OCI-LY3 (cell line): ENCODE measurements around the gene CD4.

ENCODE experiments used
- H2AFZ ChIP-seq: fragments of 200-600, 300-600 bp; shearing (Covaris generic); 2 replicates; pipeline ENCODE4 v1.6.0; 2014; ENCODE audit warnings: antibody characterized with exemption, low read depth, low read length
- H3K27ac ChIP-seq: fragments of 200-600, 300-600 bp; sonication (generic); 2 replicates; pipeline ENCODE4 v1.5.1; 2014; ENCODE audit warnings: mild to moderate bottlenecking, low read length, moderate library complexity, mixed read lengths
- H3K27me3 ChIP-seq: fragments of 200-600, 300-600 bp; sonication (generic); 2 replicates; pipeline ENCODE4 v1.6.1; 2014; ENCODE audit warnings: low read depth, low read length, mixed read lengths
- H3K36me3 ChIP-seq: fragments of 200-600, 300-600 bp; sonication (generic); replicated peaks from 2 replicates; pipeline ENCODE3; 2014; ENCODE audit warnings: low read depth, low read length, mixed read lengths
- H3K4me1 ChIP-seq: fragments of 300-600, 200-600 bp; sonication (generic); 2 replicates; pipeline ENCODE4 v1.6.1; 2014; ENCODE audit warnings: low read length, mixed read lengths
- H3K4me2 ChIP-seq: fragments of 200-600, 300-600 bp; sonication (generic); 2 replicates; pipeline ENCODE4 v1.6.1; 2014; ENCODE audit warnings: low read length, mixed read lengths
- H3K4me3 ChIP-seq: fragments of 300-600, 200-600 bp; sonication (generic); 2 replicates; pipeline ENCODE4 v1.5.1; 2014; ENCODE audit warnings: antibody characterized with exemption, mild to moderate bottlenecking, low read length, moderate library complexity
- H3K79me2 ChIP-seq: fragments of 300-600, 200-600 bp; shearing (Covaris generic); 2 replicates; pipeline ENCODE4 v1.6.1; 2014; ENCODE audit warnings: mild to moderate bottlenecking, low read length, mixed read lengths
- H3K9ac ChIP-seq: fragments of 300-600, 200-600 bp; shearing (Covaris generic); 2 replicates; pipeline ENCODE4 v1.6.0; 2014; ENCODE audit warnings: mild to moderate bottlenecking, low read length, moderate library complexity
- H3K9me3 ChIP-seq: fragments of 200-600, 300-600 bp; shearing (Covaris generic); 2 replicates; pipeline ENCODE4 v1.6.1; 2014; ENCODE audit warnings: low read length, mixed read lengths; ENCODE audit not compliant: insufficient read depth
- H4K20me1 ChIP-seq: fragments of 200-600, 300-600 bp; sonication (generic); 2 replicates; pipeline ENCODE4 v1.6.1; 2016; ENCODE audit warnings: low read length, mixed read lengths; ENCODE audit not compliant: insufficient read depth
- EZH2phosphoT487 ChIP-seq: fragments of 200-600 bp; shearing (Covaris generic); IDR thresholded peaks from 2 replicates; pipeline ENCODE4 v1.6.1; 2018; ENCODE audit warnings: antibody characterized with exemption, mixed run types, low read depth
- TF ChIP-seq, protein P1 (sequence below): fragments of 200-600, 300-600 bp; sonication (generic); IDR thresholded peaks from 2 replicates; pipeline ENCODE4 v1.5.1; 2014; ENCODE audit warnings: antibody characterized with exemption, low read length, low read depth

Gene CD4

DNA sequence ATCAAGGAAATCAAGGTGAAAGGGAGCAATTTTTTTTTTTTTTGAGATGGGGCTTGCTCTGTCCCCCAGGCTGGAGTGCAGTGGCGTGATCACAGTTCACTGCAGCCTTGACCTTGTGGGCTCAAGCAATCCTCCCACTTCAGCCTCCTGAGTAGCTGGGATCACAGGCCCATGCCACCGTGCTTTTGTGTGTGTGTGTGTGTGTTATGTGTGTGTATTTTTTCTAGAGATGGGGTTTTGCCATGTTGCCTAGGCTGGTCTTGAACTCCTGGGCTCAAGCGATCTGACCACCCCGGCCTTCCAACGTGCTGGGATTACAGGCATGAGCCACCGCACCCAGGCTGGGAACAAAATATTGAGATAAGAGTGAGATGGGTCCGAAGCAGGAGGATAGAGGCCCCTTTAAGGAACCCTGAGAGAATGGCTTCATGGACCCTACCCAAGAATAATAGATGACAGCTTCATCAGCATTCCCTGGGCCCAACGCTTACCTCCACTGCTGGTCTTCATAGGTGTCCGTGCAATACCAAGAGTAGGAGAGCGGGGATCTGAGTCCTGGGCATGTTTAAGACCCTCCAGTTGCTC, 60.7 kb downstream of the CD4 start:
- Histone ChIP-seq H3K4me2 (peak overlapping the region; percentile 79), H3K4me1 (peaks cover 33% of the 10 kb centered on the region), H3K27me3 (no peaks in the 10 kb centered on the region), H4K20me1 (no peaks in the 10 kb centered on the region), H3K4me3 (peak overlapping the region; percentile 79), H3K9ac (peak overlapping the region; percentile 79), H3K27ac (peak overlapping the region; percentile 45; the same call in 1 of the 2 replicates), H2AFZ (no peak overlapping the region), H3K36me3 (peaks cover 36% of the 10 kb centered on the region), H3K79me2 (peaks cover 39% of the 10 kb centered on the region), H3K9me3 (no peaks in the 10 kb centered on the region)
- TF ChIP-seq EZH2phosphoT487: no peak
- TF ChIP-seq, protein P1, sequence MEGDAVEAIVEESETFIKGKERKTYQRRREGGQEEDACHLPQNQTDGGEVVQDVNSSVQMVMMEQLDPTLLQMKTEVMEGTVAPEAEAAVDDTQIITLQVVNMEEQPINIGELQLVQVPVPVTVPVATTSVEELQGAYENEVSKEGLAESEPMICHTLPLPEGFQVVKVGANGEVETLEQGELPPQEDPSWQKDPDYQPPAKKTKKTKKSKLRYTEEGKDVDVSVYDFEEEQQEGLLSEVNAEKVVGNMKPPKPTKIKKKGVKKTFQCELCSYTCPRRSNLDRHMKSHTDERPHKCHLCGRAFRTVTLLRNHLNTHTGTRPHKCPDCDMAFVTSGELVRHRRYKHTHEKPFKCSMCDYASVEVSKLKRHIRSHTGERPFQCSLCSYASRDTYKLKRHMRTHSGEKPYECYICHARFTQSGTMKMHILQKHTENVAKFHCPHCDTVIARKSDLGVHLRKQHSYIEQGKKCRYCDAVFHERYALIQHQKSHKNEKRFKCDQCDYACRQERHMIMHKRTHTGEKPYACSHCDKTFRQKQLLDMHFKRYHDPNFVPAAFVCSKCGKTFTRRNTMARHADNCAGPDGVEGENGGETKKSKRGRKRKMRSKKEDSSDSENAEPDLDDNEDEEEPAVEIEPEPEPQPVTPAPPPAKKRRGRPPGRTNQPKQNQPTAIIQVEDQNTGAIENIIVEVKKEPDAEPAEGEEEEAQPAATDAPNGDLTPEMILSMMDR: no peak

DNA sequence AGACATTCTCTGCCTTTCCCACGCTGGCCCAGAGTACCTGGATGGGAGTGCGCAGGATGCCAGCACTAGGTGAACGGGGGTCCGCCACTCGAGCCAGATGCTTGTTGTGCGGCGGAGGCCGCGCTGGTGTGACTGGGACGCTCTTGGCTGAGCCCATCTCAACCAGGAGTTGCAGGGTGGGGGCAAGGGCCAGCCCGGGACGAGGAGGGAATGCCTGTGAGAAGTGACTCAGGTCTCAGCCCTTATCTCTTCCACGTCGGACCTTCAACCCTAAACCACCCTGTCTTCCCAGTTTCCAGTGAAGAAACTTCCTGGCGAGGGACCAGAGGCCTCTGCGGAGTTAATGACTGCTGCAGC, 61.4 kb downstream of the CD4 start:
- Histone ChIP-seq H3K4me2 (peak overlapping the region; percentile 79), H3K27ac (peak overlapping the region; percentile 45), H3K27me3 (no peaks in the 10 kb centered on the region)

DNA sequence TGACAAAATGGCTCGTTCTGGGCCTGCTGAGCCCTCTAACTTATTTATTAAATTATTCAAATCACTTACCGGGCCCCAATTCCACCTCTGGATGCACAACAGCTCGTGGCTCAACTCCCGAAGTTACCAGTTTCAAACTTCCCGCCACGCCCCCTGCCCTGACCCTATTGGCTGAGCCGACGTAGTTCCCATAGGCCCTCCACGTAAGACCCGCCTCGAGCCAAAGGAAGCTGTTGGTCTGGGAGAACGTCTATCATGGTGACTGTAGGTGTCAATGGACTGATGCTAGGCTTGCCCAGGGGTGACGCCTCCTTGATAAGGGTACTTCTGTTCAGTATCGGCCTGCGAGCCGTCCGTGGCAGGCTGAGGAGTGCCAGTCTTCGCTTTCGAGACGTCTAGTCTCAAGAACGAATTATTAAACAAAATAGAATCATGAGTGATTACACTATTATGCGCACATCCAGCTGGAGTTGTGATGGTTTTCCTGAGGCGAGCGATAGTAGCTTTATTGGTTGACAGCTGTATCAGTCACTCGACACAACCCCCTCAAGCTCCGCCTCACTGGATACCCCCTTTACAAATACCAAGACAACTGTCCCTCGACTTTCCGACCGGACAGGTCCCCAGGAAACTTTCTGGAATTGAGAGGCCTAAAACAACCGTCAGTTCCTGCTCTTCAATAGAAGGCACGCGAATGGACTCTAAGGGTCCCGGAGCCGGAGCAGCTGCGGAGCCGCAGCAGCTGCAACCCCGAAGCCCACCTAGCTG, 62.0 kb downstream of the CD4 start, which contains the start of gene CDCA3:
Gene CDCA3 (minus strand): TSS at position 134 of the 768 bp plus-strand sequence. CDS start 334 bp downstream, outside the sequence.
- H3K9me3 ChIP-seq: no peaks in the 10 kb centered on the region
- H3K36me3 ChIP-seq: peaks cover 30% of the 10 kb centered on the region
- H4K20me1 ChIP-seq: no peaks in the 10 kb centered on the region
- peak within 1 kb of the TSS; percentile 61; the same call in 1 of the 2 replicates for H2AFZ ChIP-seq
- no peak for TF ChIP-seq EZH2phosphoT487
- TF ChIP-seq, protein P1: no peak
- peaks cover 40% of the 10 kb centered on the region for H3K79me2 ChIP-seq
- peak within 1 kb of the TSS; percentile 79 for H3K4me3 ChIP-seq
- H3K4me2 ChIP-seq: peak within 1 kb of the TSS; percentile 82
- peaks cover 33% of the 10 kb centered on the region for H3K4me1 ChIP-seq
- H3K27ac ChIP-seq: peak within 1 kb of the TSS; percentile 70
- peak within 1 kb of the TSS; percentile 79 for H3K9ac ChIP-seq
- H3K27me3 ChIP-seq: no peaks in the 10 kb centered on the region

More for the DNA sequence above, 61.4 kb downstream of the CD4 start:
- H3K4me1 ChIP-seq: peaks cover 33% of the 10 kb centered on the region
- peaks cover 33% of the 10 kb centered on the region for H3K36me3 ChIP-seq
- no peak for TF ChIP-seq EZH2phosphoT487
- TF ChIP-seq, protein P1: no peak
- no peak overlapping the region; the same call in 1 of the 2 replicates for H2AFZ ChIP-seq
- H4K20me1 ChIP-seq: no peaks in the 10 kb centered on the region
- peak overlapping the region; percentile 79 for H3K9ac ChIP-seq
- H3K9me3 ChIP-seq: no peaks in the 10 kb centered on the region
- H3K4me3 ChIP-seq: peak overlapping the region; percentile 79
- peaks cover 40% of the 10 kb centered on the region for H3K79me2 ChIP-seq
